Epithelial cell of proximal tubule (primary cell): Measurements from ENCODE around the gene TRABD2B. TPM values are rescaled to one million over a fixed set of nuclear protein-coding genes. Genes with fewer than 3 reads are reported as not detected.

ENCODE experiments used
- DNase-seq: peaks from one replicate; pipeline ENCODE4 v3.0.0-alpha.2; 2011; ENCODE audit warnings: low read depth
- H3K4me3 ChIP-seq: 2 replicates; pipeline ENCODE4 v1.5.1; 2011; ENCODE audit warnings: low read depth, mild to moderate bottlenecking, low read length
- CTCF ChIP-seq: conservative IDR thresholded peaks from 2 replicates; pipeline ENCODE4 v1.5.1; 2012; ENCODE audit warnings: low read depth, mild to moderate bottlenecking, low read length
- total RNA-seq: library from RNA; depleted of rRNA; stranded (reverse); fragments of >200 nt; gene quantifications from 2 replicates; pipeline ENCODE4 v1.2.3, GENCODE V29; 2015

The TRABD2B gene
- total RNA-seq, 1 donor from 2014 or later = 0.46 TPM

GRCh38 chr1:47841356-47841755 lies 155.8 kb downstream of the TRABD2B start:
- DNase-seq = no peak
- no peak overlapping the region for H3K4me3 ChIP-seq
- TF ChIP-seq CTCF = no peak

GRCh38 chr1:47840393-47841190 lies 156.6 kb downstream of the TRABD2B start:
- TF ChIP-seq CTCF = no peak
- no peak overlapping the region for H3K4me3 ChIP-seq
- DNase-seq = no peak

- H3K4me3 ChIP-seq = no peak overlapping the region
- no peak for DNase-seq
- TF ChIP-seq CTCF = no peak
These were observed 157.8 kb downstream of the TRABD2B start for GRCh38 chr1:47839433-47839760.

- DNase-seq = no peak
These were observed 158.4 kb downstream of the TRABD2B start for GRCh38 chr1:47838562-47839432.

GRCh38 chr1:47837866-47838561 lies 159.2 kb downstream of the TRABD2B start:
- H3K4me3 ChIP-seq = no peak overlapping the region
- TF ChIP-seq CTCF = no peak
- no peak for DNase-seq

More at GRCh38 chr1:47838562-47839432, 158.4 kb downstream of the TRABD2B start:
- H3K4me3 ChIP-seq = no peak overlapping the region
- TF ChIP-seq CTCF = no peak

GRCh38 chr1:47837056-47837830 lies 159.9 kb downstream of the TRABD2B start:
- no peak overlapping the region for H3K4me3 ChIP-seq
- no peak for TF ChIP-seq CTCF
- DNase-seq = no peak
